Measurements from ENCODE around the gene RAD9A.

RAD9A gene

GRCh38 chr11:67366546-67366945, 25.2 kb upstream of the RAD9A start:
- no peak for DNase-seq (ENCODE audit: low read depth, low spot score)
- no peak overlapping the region for H3K27ac ChIP-seq

GRCh38 chr11:67366961-67367760, 24.6 kb upstream of the RAD9A start:
- H3K36me3 ChIP-seq (ENCODE audit: insufficient read depth, low read length): no peaks in the 10 kb centered on the region
- H3K27ac ChIP-seq: no peak overlapping the region
- H3K4me3 ChIP-seq: no peak overlapping the region
- no peak for DNase-seq (ENCODE audit: low read depth, low spot score)
- TF ChIP-seq EZH2 (IDR thresholded peaks at IDR 0.05) (no peak), FOXP2 (optimal IDR thresholded peaks at IDR 0.05; ENCODE audit: control extremely low read depth, extremely low read length, insufficient read depth) (no peak), POLR2AphosphoS5 (IDR thresholded peaks at IDR 0.05; ENCODE audit: borderline replicate concordance, low read depth, low read length) (no peak)
- no peaks in the 10 kb centered on the region for H3K9me3 ChIP-seq (ENCODE audit: low read depth, low read length)
- no peak overlapping the region for H3K9ac ChIP-seq (ENCODE audit: insufficient read length)

More at GRCh38 chr11:67366546-67366945, 25.2 kb upstream of the RAD9A start:
- TF ChIP-seq FOXP2 (optimal IDR thresholded peaks at IDR 0.05; ENCODE audit: control extremely low read depth, extremely low read length, insufficient read depth) (no peak), EZH2 (IDR thresholded peaks at IDR 0.05) (no peak), POLR2AphosphoS5 (IDR thresholded peaks at IDR 0.05; ENCODE audit: borderline replicate concordance, low read depth, low read length) (no peak)
- Histone ChIP-seq H3K36me3 (ENCODE audit: insufficient read depth, low read length) (no peaks in the 10 kb centered on the region), H3K4me3 (no peak overlapping the region), H3K9me3 (ENCODE audit: low read depth, low read length) (no peaks in the 10 kb centered on the region), H3K9ac (ENCODE audit: insufficient read length) (no peak overlapping the region)

GRCh38 chr11:67367761-67368227, 24.0 kb upstream of the RAD9A start:
- Histone ChIP-seq H3K36me3 (ENCODE audit: insufficient read depth, low read length) (no peaks in the 10 kb centered on the region), H3K27ac (no peak overlapping the region), H3K9me3 (ENCODE audit: low read depth, low read length) (no peaks in the 10 kb centered on the region), H3K4me3 (no peak overlapping the region), H3K9ac (ENCODE audit: insufficient read length) (no peak overlapping the region)
- no peak for DNase-seq (ENCODE audit: low read depth, low spot score)
- no peak for TF ChIP-seq FOXP2 (optimal IDR thresholded peaks at IDR 0.05; ENCODE audit: control extremely low read depth, extremely low read length, insufficient read depth)
- TF ChIP-seq EZH2 (IDR thresholded peaks at IDR 0.05): no peak
- TF ChIP-seq POLR2AphosphoS5 (IDR thresholded peaks at IDR 0.05; ENCODE audit: borderline replicate concordance, low read depth, low read length): no peak

- no peak for DNase-seq (ENCODE audit: low read depth, low spot score)
- Histone ChIP-seq H3K9ac (ENCODE audit: insufficient read length) (no peak overlapping the region), H3K36me3 (ENCODE audit: insufficient read depth, low read length) (no peaks in the 10 kb centered on the region), H3K4me3 (no peak overlapping the region), H3K9me3 (ENCODE audit: low read depth, low read length) (no peaks in the 10 kb centered on the region), H3K27ac (no peak overlapping the region; the same call in 1 of the 2 replicates)
- TF ChIP-seq EZH2 (IDR thresholded peaks at IDR 0.05) (no peak), FOXP2 (optimal IDR thresholded peaks at IDR 0.05; ENCODE audit: control extremely low read depth, extremely low read length, insufficient read depth) (no peak), POLR2AphosphoS5 (IDR thresholded peaks at IDR 0.05; ENCODE audit: borderline replicate concordance, low read depth, low read length) (no peak)
Measured at GRCh38 chr11:67368621-67369020, 23.2 kb upstream of the RAD9A start.

- Histone ChIP-seq H3K36me3 (ENCODE audit: insufficient read depth, low read length) (no peaks in the 10 kb centered on the region), H3K9ac (ENCODE audit: insufficient read length) (no peak overlapping the region), H3K27ac (no peak overlapping the region), H3K4me3 (no peak overlapping the region), H3K9me3 (ENCODE audit: low read depth, low read length) (no peaks in the 10 kb centered on the region)
- TF ChIP-seq FOXP2 (optimal IDR thresholded peaks at IDR 0.05; ENCODE audit: control extremely low read depth, extremely low read length, insufficient read depth) (no peak), POLR2AphosphoS5 (IDR thresholded peaks at IDR 0.05; ENCODE audit: borderline replicate concordance, low read depth, low read length) (no peak), EZH2 (IDR thresholded peaks at IDR 0.05) (no peak)
- DNase-seq (ENCODE audit: low read depth, low spot score): no peak
Measured at GRCh38 chr11:67369275-67369674, 22.5 kb upstream of the RAD9A start.

GRCh38 chr11:67369801-67370284, 21.9 kb upstream of the RAD9A start:
- Histone ChIP-seq H3K4me3 (no peak overlapping the region), H3K27ac (no peak overlapping the region), H3K9me3 (ENCODE audit: low read depth, low read length) (no peaks in the 10 kb centered on the region), H3K9ac (ENCODE audit: insufficient read length) (no peak overlapping the region), H3K36me3 (ENCODE audit: insufficient read depth, low read length) (no peaks in the 10 kb centered on the region)
- TF ChIP-seq EZH2 (IDR thresholded peaks at IDR 0.05): no peak
- no peak for TF ChIP-seq FOXP2 (optimal IDR thresholded peaks at IDR 0.05; ENCODE audit: control extremely low read depth, extremely low read length, insufficient read depth)
- no peak for TF ChIP-seq POLR2AphosphoS5 (IDR thresholded peaks at IDR 0.05; ENCODE audit: borderline replicate concordance, low read depth, low read length)
- DNase-seq (ENCODE audit: low read depth, low spot score): no peak

GRCh38 chr11:67370351-67371076, 21.3 kb upstream of the RAD9A start:
- H3K4me3 ChIP-seq: no peak overlapping the region
- H3K36me3 ChIP-seq (ENCODE audit: insufficient read depth, low read length): no peaks in the 10 kb centered on the region
- H3K9ac ChIP-seq (ENCODE audit: insufficient read length): no peak overlapping the region
- no peaks in the 10 kb centered on the region for H3K9me3 ChIP-seq (ENCODE audit: low read depth, low read length)
- DNase-seq (ENCODE audit: low read depth, low spot score): no peak
- TF ChIP-seq FOXP2 (optimal IDR thresholded peaks at IDR 0.05; ENCODE audit: control extremely low read depth, extremely low read length, insufficient read depth) (no peak), POLR2AphosphoS5 (IDR thresholded peaks at IDR 0.05; ENCODE audit: borderline replicate concordance, low read depth, low read length) (no peak), EZH2 (IDR thresholded peaks at IDR 0.05) (no peak)
- no peak overlapping the region for H3K27ac ChIP-seq
